ENCODE results near the gene SLC6A7.

The SLC6A7 gene

GRCh38 chr5:150158170-150158949 lies 31.5 kb upstream of the SLC6A7 start:
- Histone ChIP-seq H3K27me3 (ENCODE audit: control insufficient read depth, low read length) (peaks cover 36% of the 10 kb centered on the region), H3K9me2 (replicated peaks; ENCODE audit: control insufficient read depth, low read length) (no peaks in the 10 kb centered on the region), H3K4me3 (ENCODE audit: low read length) (no peak overlapping the region), H3K27ac (ENCODE audit: low read depth, low read length) (no peak overlapping the region), H3K36me3 (ENCODE audit: control insufficient read depth, low read length) (no peaks in the 10 kb centered on the region), H3K4me1 (ENCODE audit: control insufficient read depth, low read length) (peaks cover 38% of the 10 kb centered on the region), H3K79me2 (ENCODE audit: control insufficient read depth, low read length) (no peaks in the 10 kb centered on the region), H4K20me1 (ENCODE audit: control insufficient read depth, insufficient read depth, low read depth, low read length) (no peaks in the 10 kb centered on the region), H3K4me2 (ENCODE audit: low read length) (no peak overlapping the region), H3F3A (ENCODE audit: control insufficient read depth, insufficient read depth) (no peaks in the 10 kb centered on the region), H3K9me3 (ENCODE audit: control insufficient read depth, insufficient read depth, low read length) (no peaks in the 10 kb centered on the region)
- TF ChIP-seq CTCF (IDR thresholded peaks at IDR 0.05; ENCODE audit: low read depth, low read length, poor library complexity, severe bottlenecking) = no peak
- TF ChIP-seq EZH2phosphoT487 (IDR thresholded peaks at IDR 0.05; ENCODE audit: borderline replicate concordance, low read length) = no peak

DNA sequence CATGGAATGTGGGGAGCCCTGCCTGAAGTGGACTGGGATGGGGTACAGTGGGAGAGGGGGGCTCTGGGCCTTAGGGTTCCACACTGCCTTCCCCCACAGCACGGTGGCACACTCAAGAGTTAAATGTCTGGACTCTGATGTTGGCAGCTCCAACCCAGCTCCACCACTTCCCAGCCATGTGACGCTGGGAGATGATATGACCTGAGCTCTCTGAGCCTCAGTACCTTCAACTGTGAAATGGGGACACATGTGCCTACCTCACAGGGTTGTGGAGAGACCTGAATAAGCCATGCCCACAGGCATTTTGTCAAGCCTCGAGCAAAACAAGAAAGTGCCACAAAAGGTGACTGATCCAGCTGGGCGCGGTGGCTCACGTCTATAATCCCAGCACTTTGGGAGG lies 30.8 kb upstream of the SLC6A7 start:
- Histone ChIP-seq H3K27me3 (ENCODE audit: control insufficient read depth, low read length) (peaks cover 29% of the 10 kb centered on the region), H3K9me2 (replicated peaks; ENCODE audit: control insufficient read depth, low read length) (no peaks in the 10 kb centered on the region), H3K4me2 (ENCODE audit: low read length) (no peak overlapping the region), H3K79me2 (ENCODE audit: control insufficient read depth, low read length) (no peaks in the 10 kb centered on the region), H3K36me3 (ENCODE audit: control insufficient read depth, low read length) (no peaks in the 10 kb centered on the region), H3K4me3 (ENCODE audit: low read length) (no peak overlapping the region), H3K4me1 (ENCODE audit: control insufficient read depth, low read length) (peaks cover 38% of the 10 kb centered on the region), H3K9me3 (ENCODE audit: control insufficient read depth, insufficient read depth, low read length) (no peaks in the 10 kb centered on the region), H4K20me1 (ENCODE audit: control insufficient read depth, insufficient read depth, low read depth, low read length) (no peaks in the 10 kb centered on the region), H3F3A (ENCODE audit: control insufficient read depth, insufficient read depth) (no peaks in the 10 kb centered on the region), H3K27ac (ENCODE audit: low read depth, low read length) (no peak overlapping the region)
- TF ChIP-seq EZH2phosphoT487 (IDR thresholded peaks at IDR 0.05; ENCODE audit: borderline replicate concordance, low read length) (no peak), CTCF (IDR thresholded peaks at IDR 0.05; ENCODE audit: low read depth, low read length, poor library complexity, severe bottlenecking) (no peak)

- Histone ChIP-seq H3K4me3 (ENCODE audit: low read length) (peak overlapping the region; percentile 20; the same call in 1 of the 2 replicates), H3K9me3 (ENCODE audit: control insufficient read depth, insufficient read depth, low read length) (no peaks in the 10 kb centered on the region), H3K9me2 (replicated peaks; ENCODE audit: control insufficient read depth, low read length) (no peaks in the 10 kb centered on the region), H3K27ac (ENCODE audit: low read depth, low read length) (no peak overlapping the region), H3K4me1 (ENCODE audit: control insufficient read depth, low read length) (peaks cover 33% of the 10 kb centered on the region), H3K4me2 (ENCODE audit: low read length) (peak overlapping the region; percentile 51), H3F3A (ENCODE audit: control insufficient read depth, insufficient read depth) (no peaks in the 10 kb centered on the region), H3K79me2 (ENCODE audit: control insufficient read depth, low read length) (no peaks in the 10 kb centered on the region), H3K27me3 (ENCODE audit: control insufficient read depth, low read length) (peaks cover 22% of the 10 kb centered on the region), H3K36me3 (ENCODE audit: control insufficient read depth, low read length) (no peaks in the 10 kb centered on the region), H4K20me1 (ENCODE audit: control insufficient read depth, insufficient read depth, low read depth, low read length) (no peaks in the 10 kb centered on the region)
- TF ChIP-seq EZH2phosphoT487 (IDR thresholded peaks at IDR 0.05; ENCODE audit: borderline replicate concordance, low read length) (no peak), CTCF (IDR thresholded peaks at IDR 0.05; ENCODE audit: low read depth, low read length, poor library complexity, severe bottlenecking) (no peak)
These were observed 30.1 kb upstream of the SLC6A7 start for GRCh38 chr5:150159741-150160179.

All from DOHH2 (cell line).